ENCODE data around the gene FIP1L1.
A peak's percentile ranks its signal among the peaks of the same experiment; 100 is the strongest.
"Not testable (repeated sequence)": the region's sequence is repeated elsewhere in the genome, so short reads cannot be mapped to it uniquely, and the experiment has no call there.

FIP1L1 gene, protein sequence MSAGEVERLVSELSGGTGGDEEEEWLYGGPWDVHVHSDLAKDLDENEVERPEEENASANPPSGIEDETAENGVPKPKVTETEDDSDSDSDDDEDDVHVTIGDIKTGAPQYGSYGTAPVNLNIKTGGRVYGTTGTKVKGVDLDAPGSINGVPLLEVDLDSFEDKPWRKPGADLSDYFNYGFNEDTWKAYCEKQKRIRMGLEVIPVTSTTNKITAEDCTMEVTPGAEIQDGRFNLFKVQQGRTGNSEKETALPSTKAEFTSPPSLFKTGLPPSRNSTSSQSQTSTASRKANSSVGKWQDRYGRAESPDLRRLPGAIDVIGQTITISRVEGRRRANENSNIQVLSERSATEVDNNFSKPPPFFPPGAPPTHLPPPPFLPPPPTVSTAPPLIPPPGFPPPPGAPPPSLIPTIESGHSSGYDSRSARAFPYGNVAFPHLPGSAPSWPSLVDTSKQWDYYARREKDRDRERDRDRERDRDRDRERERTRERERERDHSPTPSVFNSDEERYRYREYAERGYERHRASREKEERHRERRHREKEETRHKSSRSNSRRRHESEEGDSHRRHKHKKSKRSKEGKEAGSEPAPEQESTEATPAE

DNA sequence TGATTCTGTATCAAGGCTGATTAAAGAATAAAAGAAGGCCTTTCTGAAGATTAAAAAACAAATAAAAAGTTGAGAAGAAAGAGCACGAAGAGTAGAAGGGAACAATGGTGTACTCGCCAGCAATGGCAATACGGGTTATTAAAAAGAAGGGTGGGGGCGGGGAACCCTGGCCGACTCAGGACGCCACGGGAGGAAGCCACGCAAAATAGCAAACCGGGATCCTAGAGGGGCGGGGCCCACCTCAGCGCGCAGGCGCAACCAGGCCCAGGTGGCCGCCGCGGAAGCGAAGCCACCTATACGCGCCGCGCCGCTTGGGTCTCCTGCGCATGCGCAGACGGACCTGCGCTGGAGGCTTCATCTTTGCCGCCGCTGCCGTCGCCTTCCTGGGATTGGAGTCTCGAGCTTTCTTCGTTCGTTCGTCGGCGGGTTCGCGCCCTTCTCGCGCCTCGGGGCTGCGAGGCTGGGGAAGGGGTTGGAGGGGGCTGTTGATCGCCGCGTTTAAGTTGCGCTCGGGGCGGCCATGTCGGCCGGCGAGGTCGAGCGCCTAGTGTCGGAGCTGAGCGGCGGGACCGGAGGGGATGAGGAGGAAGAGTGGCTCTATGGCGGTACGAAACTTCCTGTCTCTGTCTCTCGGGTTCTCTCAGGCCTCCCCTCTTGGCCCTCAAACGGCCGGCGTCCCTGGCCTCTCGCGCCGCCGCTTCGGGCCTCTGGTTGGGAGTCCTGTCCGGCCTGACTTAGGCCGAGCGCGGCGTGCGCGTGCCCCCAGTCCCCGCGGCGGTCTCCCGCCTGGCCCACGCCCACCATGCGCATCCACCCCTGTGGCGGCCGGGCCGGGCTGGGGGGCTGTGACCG is at the start of gene FIP1L1:
TSS of gene FIP1L1 (plus strand) at position 323 of the 852 bp plus-strand sequence. CDS start at position 521, 198 bp downstream.
- DNase-seq (ENCODE audit: low spot score): peak; percentile 94

DNA sequence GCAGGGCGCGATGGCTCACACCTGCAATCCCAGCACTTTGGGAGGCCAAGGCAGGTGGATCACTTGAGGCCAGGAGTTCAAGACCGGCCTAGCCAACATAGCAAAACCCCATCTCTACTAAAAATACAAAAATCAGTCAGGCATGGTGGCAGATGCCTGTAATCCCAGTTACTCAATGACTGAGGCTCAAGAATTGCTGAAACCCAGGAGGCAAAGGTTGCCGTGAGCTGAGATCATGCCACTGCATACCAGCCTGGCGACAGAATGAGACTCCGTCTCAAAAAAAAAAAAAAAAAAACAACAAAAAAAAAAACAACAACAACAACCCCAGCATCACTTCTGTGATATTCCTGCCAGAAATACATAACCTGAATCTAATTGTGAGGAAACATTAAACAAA is 42.5 kb upstream of the FIP1L1 start:
- not testable (repeated sequence) for DNase-seq (ENCODE audit: low spot score)

DNA sequence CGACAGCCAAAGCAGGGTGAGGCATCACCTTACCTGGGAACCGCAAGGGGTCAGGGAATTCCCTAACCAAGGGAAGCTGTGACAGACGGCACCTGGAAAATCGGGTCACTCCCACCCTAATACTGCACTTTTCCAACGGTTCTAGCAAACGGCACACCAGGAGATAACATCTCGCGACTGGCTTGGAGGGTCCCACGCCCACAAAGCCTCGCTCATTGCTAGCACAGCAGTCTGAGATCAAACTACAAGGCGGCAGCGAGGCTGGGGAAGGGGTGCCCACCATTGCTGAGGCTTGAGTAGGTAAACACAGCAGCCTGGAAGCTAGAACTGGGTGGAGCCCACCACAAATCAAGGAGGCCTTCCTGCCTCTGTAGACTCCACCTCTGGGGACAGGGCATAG is 37.3 kb upstream of the FIP1L1 start:
- DNase-seq (ENCODE audit: low spot score): not testable (repeated sequence)

DNA sequence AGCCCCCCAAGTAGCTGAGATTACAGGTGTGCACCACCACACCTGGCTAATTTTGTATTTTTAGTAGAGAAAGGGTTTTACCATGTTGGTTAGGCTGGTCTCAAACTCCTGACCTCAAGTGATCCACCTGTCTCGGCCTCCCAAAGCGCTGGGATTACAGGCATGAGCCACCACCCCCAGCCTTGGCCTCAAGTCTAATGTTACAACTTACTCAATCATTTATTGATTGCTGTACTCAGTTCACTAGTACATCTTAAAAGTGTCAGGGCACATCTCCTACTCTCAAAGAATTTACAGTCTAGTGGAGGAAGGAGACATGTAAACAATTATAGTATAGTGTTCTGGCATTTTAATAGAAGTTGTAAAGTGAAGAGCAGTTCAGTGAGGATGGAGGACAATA is 31.0 kb upstream of the FIP1L1 start:
- not testable (repeated sequence) for DNase-seq (ENCODE audit: low spot score)

DNA sequence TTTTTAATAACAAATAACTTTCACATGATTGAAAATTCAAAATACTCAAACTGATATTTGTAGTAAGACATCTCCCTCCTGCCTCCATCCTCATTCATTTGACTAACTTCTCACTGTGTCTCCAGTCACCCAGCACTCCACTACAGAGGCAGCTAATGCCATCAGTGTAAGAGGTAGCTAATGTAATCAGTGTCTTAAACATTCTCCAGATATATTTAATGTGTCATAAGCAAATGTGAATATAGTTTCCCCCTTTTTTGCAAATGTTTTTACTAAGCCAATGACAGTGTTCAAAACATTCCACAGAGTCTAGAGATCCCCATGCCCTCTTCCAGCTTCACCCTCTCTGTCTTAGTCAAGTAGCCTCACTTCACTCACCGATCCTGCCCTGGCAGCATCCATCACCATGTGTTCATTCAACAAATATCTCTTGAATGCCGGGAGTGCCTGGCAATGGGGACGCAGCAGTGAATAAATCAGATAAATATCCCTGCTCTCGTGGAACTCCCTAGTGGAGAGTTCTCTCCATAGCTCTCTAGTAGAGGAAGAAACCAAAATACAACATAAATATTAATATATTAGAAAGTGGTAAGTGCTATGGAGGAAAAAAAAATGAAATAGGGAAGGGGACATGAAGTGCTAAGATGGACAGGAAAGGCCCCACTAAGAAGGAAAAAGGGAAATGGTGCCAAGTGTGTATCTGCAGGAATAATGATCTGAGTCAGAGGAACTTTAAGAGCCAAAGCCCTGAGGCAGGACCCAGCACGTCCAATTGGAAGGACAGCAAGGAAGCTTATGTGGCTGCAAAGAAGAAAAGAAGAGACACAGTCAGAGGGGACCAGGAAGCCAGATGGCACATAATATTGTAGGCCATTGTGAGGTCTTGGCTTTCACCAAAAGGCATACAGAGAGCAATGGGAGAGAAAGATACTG is 30.3 kb upstream of the FIP1L1 start:
- DNase-seq (ENCODE audit: low spot score): no peak

DNA sequence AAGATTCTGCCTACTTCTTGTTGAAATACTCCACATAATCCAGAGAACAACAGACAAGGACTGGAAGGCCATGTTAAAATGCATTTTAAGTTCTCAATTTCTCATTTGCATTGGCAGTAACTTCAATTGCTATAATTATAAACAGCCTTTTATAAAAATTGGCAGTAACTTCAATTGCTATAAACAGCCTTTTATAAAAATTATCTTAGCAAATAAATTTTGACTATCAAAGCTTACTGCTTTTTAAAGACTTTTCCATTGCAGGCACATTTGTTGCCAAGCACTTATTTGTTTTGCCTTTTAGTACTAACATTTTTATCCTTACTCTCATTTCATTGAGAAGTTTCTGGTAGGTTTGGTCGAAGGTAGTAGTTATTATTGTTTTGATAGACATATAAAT is 29.4 kb upstream of the FIP1L1 start:
- no peak for DNase-seq (ENCODE audit: low spot score)

DNA sequence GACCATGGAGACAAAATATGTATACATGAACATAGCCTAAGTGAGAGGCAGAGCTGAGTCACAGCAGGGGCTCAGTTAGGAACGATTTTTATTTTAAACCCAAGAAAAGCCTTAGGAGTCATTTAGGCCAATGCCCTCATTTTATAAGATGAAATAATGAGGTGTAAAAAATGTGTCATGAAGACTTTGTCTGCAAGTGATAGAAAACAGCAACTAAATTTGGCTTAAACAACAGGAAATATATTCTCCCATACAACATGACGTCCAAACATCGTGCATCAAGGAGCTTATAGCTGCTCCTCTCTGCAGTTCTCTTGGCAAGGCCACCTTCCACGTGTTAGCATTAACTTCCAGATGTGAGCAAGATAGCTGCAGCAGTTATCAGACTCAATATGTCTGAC is 28.4 kb upstream of the FIP1L1 start:
- no peak for DNase-seq (ENCODE audit: low spot score)

DNA sequence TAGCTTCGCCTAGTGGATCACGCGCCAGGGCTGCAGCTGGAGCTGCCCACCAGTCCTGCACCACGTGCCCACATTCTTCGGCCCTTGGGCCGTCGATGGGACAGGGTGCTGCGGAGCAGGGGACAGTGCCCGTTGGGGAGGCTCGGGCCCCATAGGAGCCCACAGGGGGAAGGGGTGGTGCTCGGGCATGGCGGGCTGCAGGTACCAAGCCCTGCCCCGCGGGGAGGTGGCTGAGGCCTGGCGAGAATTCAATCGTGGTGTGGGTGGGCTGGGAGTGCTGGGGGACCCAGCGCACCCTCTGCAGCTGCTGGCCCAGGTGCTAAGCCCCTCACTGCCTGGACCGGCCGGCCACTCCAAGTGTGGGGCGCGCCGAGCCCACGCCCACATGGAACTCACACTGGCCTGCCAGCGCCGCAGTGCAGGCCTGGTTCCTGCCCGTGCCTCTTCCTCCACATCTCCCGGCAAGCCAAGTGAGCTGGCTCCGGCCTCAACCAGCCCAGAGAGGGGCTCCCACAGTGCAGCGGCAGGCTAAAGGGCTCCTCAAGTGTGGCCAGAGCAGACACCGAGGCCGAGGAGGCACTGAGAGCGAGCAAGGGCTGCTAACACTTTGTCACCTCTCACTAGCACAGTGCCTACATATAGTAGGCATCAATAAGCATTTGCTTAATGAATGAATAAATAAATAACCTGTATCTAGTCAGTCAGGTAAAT is 23.3 kb upstream of the FIP1L1 start:
- no peak for DNase-seq (ENCODE audit: low spot score)

DNA sequence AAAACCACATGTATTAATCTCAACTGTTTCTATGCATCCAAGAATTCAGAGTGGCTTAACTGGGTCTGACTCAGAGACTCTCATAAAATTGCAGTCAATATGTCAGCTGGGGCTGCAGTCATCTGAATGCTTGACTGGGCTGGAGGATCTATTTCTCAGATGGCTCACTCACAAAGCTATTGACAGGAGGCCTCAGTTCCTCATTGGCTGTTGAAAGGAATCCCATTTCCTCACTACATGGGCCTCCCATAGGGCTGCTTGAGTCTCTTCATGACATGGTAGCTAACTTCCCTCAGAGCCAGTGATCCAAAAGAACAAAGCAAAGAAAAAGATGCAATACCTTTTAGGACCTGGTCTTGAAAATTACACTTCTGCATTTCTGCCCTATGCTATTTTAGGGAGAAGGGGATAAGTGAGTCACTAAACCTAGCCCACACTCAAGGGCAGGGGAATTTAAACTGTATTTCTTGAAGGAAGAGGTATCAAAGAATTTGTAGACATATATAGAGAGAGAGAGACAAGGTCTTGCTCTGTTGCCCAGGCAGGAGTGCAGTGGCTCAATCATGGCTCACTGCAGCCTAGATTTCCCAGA is 21.4 kb upstream of the FIP1L1 start:
- no peak for DNase-seq (ENCODE audit: low spot score)

DNA sequence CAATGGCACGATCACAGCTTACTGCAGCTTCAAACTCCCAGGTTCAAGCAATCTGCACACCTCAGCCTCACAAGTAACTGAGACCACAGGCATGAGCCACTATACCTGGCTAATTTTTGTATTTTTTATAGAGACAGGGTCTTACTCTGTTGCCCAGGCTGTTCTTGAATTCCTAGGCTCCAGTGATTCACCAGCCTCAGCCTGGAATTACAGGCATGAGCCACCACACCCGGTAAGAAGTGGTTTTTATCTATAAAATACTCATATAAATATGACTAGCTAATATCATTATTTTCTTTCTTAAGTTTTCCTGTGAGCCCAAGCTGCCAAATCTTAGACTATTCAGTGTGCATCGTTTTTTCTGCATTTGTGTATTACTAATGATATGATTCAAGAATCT is 16.0 kb upstream of the FIP1L1 start:
- no peak for DNase-seq (ENCODE audit: low spot score)

DNA sequence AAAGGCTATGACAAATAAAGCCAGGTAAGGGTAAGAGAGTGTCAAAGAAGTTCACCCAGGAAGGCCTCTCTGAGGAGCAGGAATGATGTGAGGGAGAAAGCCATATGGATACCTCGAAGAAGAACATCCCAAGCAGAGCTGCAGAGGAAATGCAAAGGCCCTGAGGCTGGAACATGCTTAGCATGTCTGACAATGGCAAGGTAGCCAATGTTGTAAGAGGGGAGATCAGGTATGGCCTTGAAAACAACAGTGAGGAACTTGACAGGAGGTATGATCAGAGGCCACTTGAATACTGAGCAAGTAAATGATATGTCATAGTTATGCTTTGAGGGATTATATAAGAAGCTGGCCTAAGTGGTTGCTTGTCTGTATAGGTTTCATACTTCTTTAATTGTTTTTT is 15.3 kb upstream of the FIP1L1 start:
- DNase-seq (ENCODE audit: low spot score): no peak

DNA sequence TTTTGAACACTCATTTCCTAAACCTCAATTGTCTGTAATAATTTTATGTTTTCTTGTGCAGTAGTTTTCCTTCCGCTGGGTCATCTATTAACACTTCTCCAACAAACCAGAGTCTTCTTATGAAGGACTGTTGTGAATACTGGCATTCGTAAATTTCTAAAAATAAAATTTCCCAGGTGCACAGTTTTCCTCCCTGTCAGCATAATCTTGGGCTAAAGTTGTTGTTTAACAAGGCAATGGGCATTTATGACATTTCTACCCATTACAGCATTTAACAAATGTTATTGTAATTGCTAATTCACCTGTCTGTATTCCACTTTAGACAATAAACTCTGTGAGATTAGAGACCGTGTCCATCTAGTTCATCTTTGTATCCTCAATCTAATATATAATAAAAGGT is 12.8 kb upstream of the FIP1L1 start:
- DNase-seq (ENCODE audit: low spot score): no peak

DNA sequence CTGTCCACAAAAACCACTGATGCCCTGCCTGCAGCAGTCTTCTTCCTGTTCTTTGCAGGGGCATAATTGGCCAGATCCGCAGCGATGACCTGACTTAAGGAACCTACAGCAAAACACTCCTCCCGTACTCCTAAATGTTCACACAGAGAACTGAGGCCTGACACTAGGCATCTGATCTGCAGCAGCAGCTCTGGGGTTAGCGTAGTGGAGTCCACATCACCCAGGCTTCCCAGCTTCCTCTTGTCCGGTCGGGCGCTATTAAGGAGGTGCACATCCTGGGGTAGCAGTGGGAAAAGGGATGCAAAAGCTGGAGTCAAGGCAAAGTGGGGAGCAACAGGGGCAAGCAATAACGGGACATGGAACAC is 12.3 kb upstream of the FIP1L1 start:
- no peak for DNase-seq (ENCODE audit: low spot score)

DNA sequence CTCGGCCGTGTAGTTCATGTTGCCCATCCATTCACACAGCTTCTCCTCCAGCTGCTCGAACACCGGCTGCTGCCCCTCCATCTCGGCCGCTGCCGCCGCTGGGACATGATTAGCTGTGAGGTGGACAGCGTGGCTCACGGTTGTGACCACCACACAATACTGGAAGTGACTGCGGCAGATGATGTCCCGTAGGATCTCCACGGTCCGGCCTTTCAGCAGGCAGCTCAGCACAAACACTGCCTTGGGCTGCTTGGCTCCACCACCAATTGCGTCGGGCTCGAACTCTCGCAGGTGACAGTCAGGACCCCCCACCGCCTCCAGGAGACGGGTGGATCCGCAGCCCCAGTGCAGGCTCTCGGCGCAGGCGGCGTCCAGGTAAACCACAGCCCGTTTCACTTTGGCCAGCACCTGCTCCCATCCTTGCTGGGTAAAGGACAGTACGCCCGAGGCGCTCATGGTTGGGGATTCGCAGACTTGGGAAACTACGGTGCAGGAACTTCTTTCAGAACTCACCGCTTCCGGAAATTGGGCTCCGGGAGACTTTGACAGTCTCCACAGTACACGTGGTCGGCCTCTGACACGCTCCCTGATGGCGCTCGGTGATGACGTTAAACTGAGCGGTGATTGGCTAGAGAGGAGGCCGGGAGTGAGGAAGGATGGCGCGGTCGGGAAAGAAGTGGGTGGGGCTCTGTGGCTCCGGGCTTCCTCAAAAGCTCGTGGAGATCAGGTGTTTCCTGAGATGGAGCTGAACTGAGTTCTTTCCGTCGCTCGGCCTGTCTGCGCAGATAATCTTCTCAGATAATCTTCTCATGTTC is 11.7 kb upstream of the FIP1L1 start, which contains the start of gene SCFD2:
TSS of gene SCFD2 (minus strand) at position 576 of the 815 bp plus-strand sequence.
- DNase-seq (ENCODE audit: low spot score): peak; percentile 96

DNA sequence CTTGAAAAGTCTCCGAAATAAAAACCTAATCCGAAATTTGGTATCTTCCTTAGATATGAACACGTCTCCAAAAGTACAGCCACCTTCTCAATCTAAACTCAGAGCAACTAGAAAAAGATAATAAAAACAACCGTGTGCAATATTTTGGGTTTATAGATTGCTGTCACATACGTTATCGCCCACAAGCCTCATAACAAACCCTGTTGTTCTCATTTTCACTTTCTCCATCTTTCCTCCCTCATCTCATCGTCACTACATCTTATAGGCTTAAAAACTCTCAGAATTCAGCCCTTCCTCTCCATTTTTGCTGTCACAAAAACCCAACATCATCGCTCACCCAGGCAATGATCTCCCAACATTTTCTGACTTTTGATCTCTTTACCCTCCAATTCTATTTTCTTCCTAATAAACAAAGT is 11.1 kb upstream of the FIP1L1 start:
- DNase-seq (ENCODE audit: low spot score): no peak

DNA sequence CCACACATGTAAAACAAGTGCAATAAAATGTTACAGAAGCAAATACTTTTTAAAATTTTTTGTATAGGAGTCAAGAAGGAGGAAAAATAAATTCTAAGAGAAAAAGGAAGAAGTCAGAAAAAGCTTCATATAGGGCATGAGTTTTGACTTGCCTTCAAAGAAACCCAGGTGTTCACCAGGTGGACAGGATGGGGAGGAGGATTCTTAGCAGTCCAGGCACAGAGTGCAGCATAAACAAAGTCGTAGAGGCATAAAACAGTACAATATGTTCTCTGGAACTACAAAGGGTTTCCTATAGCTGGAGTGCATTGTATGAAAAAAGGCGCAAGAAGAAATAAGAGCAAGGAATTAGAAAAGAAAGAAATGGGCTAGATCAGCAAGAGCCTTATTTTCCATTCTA is 9.7 kb upstream of the FIP1L1 start:
- no peak for DNase-seq (ENCODE audit: low spot score)

DNA sequence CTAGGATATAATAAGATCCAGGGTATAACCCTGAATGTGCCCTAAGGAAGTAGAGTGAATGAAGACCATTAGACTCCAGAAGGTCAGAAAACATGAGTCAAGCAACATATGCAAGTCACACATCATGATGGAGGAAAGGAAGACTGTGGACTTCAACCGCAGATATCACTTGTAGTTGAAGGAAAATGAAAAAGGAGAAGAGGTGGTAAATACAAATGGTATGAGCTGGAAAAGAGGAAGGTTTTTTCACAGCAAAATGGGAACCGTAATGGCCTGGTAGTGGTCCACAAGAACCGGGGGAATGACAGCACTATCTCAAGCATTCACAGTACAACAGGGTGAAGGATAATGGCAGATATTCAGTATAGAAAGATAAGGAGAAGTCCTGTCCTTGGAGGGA is 6.4 kb upstream of the FIP1L1 start:
- no peak for DNase-seq (ENCODE audit: low spot score)

DNA sequence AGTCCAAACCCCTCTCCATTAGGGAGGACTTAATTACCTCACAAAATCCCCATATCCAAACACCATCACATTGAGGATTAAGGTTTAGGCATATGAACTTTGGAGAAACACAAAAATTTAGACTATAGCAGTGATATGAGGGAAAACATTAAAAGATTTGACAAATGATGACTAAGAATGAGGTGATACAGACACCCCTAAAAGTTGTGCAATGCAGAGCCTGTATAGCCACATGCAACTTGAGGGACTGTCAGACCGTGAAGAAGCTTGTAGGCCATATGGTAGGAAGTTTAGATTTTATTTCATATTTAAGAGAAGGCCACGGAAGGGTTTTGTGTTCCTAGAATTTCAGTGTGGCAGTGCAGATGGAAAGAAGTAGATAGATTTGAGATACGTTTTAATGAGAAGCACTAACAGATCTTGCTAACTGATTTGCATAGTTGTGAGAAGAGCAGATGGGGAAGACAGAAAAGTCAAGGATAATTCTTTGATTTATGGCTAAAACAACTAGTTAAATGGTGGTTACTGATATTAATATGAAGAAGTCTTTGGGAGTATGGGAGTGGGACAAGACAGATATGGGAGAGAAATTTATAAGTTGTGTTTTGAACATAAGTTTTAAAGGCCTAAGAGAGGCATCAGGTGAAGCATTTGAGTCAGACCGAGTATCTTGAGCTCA is 5.5 kb upstream of the FIP1L1 start:
- no peak for DNase-seq (ENCODE audit: low spot score)

DNA sequence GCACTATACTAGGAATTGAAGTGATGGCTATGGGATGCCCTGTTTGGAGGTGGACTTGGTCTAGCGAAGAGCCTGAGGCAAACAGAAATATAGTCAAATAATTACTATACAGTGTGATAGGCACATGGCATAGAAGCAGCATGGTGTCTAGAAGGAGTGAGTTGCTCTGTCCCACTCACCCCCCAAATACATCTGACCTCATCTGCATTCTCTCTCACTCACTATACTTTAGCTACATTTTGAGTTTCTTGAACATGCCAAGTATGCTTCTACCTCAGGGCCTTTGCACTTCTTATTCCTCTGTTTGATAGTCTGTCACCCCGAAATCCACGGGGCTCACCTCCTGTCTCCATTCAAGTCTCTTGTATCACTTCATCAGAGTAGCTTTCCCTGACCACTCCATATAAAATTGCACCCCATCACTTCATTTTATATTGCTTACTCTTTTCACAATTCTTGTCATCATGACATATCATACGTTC is 2.6 kb upstream of the FIP1L1 start:
- no peak for DNase-seq (ENCODE audit: low spot score)
